B cell (primary cell): ENCODE results near the gene SLC22A2.

Experiments
- CTCF ChIP-seq: fragments of 200-600 bp; IDR thresholded peaks from one replicate; pipeline ENCODE4 v1.8.0; 2022; ENCODE audit warnings: antibody characterized with exemption, mild to moderate bottlenecking
- EZH2 ChIP-seq: IDR thresholded peaks from 2 replicates; pipeline ENCODE4 v1.6.1; 2012; ENCODE audit warnings: borderline replicate concordance, low read depth, mild to moderate bottlenecking, moderate library complexity, low read length; ENCODE audit not compliant: insufficient read depth, poor library complexity, severe bottlenecking

- TF ChIP-seq CTCF, result no peak
- no peak for TF ChIP-seq EZH2
Observed at GRCh38 chr6:160279850-160280249, 21.2 kb upstream of the SLC22A2 start.
